HCT116 (cell line): ENCODE results near the gene SAMD4A. TPM values are rescaled to one million over a fixed set of nuclear protein-coding genes. Genes with fewer than 3 reads are reported as not detected.

Experiments
- ATAC-seq: fragments of 200-7000 bp; cut with Tn5 transposase; 2 replicates; pipeline ENCODE4 v1.9.1; 2020; ENCODE audit warnings: mild to moderate bottlenecking, moderate library complexity
- BruUV-seq: library from RNA; stranded (reverse); fragments of 400-500 nt; replicated peaks from 2 replicates; lab custom pipeline; 2021; lab: Mats Ljungman, UMichigan
- CTCF ChIA-PET: fragments of 300-600 bp; sonication (Branson Sonifier 250); formaldehyde crosslinking; loops from one replicate; lab custom pipeline; 2021; ENCODE audit warnings: antibody characterized with exemption; lab: Charles Lee
- POLR2A ChIA-PET: fragments of 300-600, 350-600 bp; sonication (Branson Sonifier 250); formaldehyde crosslinking; loops from one replicate; lab custom pipeline; 2021; ENCODE audit warnings: antibody characterized with exemption; lab: Charles Lee
- RAD21 ChIA-PET, 2 experiments: fragments of 300-600 bp; sonication (Branson Sonifier 250); formaldehyde crosslinking; loops; one replicate each; lab custom pipeline; 2023; ENCODE audit warnings: low total read pairs in 2 of 2; ENCODE audit not compliant: uncharacterized antibody in 2 of 2, unreplicated experiment in 2 of 2, low non-redundant PET in 1 of 2; lab: Charles Lee
- DNase-seq: peaks from one replicate; pipeline ENCODE4 v3.0.0-alpha.2; 2010; ENCODE audit warnings: low read depth, low spot score
- H2AFZ ChIP-seq: fragments of 200-600 bp; shearing (Covaris generic), sonication (generic); 2 replicates; pipeline ENCODE4 v1.6.1; 2017; ENCODE audit warnings: low read depth, mixed run types, mixed read lengths, antibody characterized with exemption, low read length; ENCODE audit not compliant: poor library complexity, severe bottlenecking
- H3K27ac ChIP-seq: 2 replicates; pipeline ENCODE4 v1.5.1; 2012; ENCODE audit warnings: low read depth, low read length
- H3K27me3 ChIP-seq: fragments of 200-600 bp; sonication (generic); 2 replicates; pipeline ENCODE4 v1.6.1; 2016; ENCODE audit warnings: mixed run types, low read length, mixed read lengths; ENCODE audit not compliant: insufficient read depth
- H3K36me3 ChIP-seq, 2 experiments: fragments of 200-500 bp in 1 of 2; fragments of 200-600 bp in 1 of 2; sonication (Bioruptor generic) in 1 of 2; sonication (generic) in 1 of 2; 2 replicates each; pipeline versions ENCODE4 v1.5.1 to v1.6.1; 2014 to 2016; ENCODE audit warnings: low read length in 2 of 2, inconsistent platforms in 1 of 2, mixed read lengths in 1 of 2, mixed run types in 1 of 2; ENCODE audit not compliant: insufficient read depth in 2 of 2, control insufficient read depth in 1 of 2
- H3K4me1 ChIP-seq, 2 experiments: fragments of 200-600 bp in 1 of 2; sonication (generic) in 1 of 2; 2 replicates each; pipeline versions ENCODE4 v1.5.1 to v1.6.1; 2012 to 2017; ENCODE audit warnings: low read length in 2 of 2, inconsistent platforms in 1 of 2, mild to moderate bottlenecking in 1 of 2, mixed read lengths in 1 of 2, mixed run types in 1 of 2, moderate library complexity in 1 of 2; ENCODE audit not compliant: insufficient read depth in 2 of 2, control insufficient read depth in 1 of 2
- H3K4me2 ChIP-seq: fragments of 200-600 bp; sonication (generic); 2 replicates; pipeline ENCODE4 v1.6.1; 2017; ENCODE audit warnings: mixed run types, low read length, mixed read lengths
- H3K4me3 ChIP-seq, 2 experiments: fragments of 200-600 bp in 1 of 2; sonication (generic) in 1 of 2; replicated peaks in 1 of 2; 2 replicates each; pipeline ENCODE4 v1.5.1; 2011 to 2016; ENCODE audit warnings: low read length in 2 of 2, control low read depth in 1 of 2, low read depth in 1 of 2, mild to moderate bottlenecking in 1 of 2, mixed read lengths in 1 of 2, mixed run types in 1 of 2
- H3K79me2 ChIP-seq: fragments of 200-600 bp; sonication (generic); 2 replicates; pipeline ENCODE4 v1.6.1; 2017; ENCODE audit warnings: mild to moderate bottlenecking, mixed run types, low read length, moderate library complexity, mixed read lengths; ENCODE audit not compliant: insufficient read depth
- H3K9ac ChIP-seq: fragments of 200-600 bp; sonication (generic); 2 replicates; pipeline ENCODE4 v1.6.1; 2016; ENCODE audit warnings: low read length, mixed read lengths
- H3K9me2 ChIP-seq: fragments of 200-600 bp; sonication (generic), shearing (Covaris generic); 2 replicates; pipeline ENCODE4 v1.6.1; 2017; ENCODE audit warnings: mixed run types, mild to moderate bottlenecking, moderate library complexity; ENCODE audit not compliant: insufficient read depth
- H3K9me3 ChIP-seq, 2 experiments: fragments of 200-500 bp in 1 of 2; fragments of 200-600 bp in 1 of 2; sonication (Bioruptor generic) in 1 of 2; sonication (generic) in 1 of 2; 2 replicates each; pipeline ENCODE4 v1.6.1; 2014 to 2017; ENCODE audit warnings: low read length in 2 of 2, mixed read lengths in 2 of 2, inconsistent platforms in 1 of 2, low read depth in 1 of 2, mild to moderate bottlenecking in 1 of 2, mixed run types in 1 of 2, moderate library complexity in 1 of 2; ENCODE audit not compliant: control insufficient read depth in 1 of 2, insufficient read depth in 1 of 2
- H4K20me1 ChIP-seq: fragments of 200-600 bp; sonication (generic), shearing (Covaris generic); 2 replicates; pipeline ENCODE4 v1.6.1; 2017; ENCODE audit warnings: mixed run types, mild to moderate bottlenecking, moderate library complexity; ENCODE audit not compliant: insufficient read depth
- CBX3 ChIP-seq: IDR thresholded peaks from 2 replicates; pipeline ENCODE4 v1.6.1; 2012; ENCODE audit warnings: low read depth
- CEBPB ChIP-seq: IDR thresholded peaks from 2 replicates; pipeline ENCODE4 v1.6.1; 2012; ENCODE audit warnings: low read depth
- EGR1 ChIP-seq: IDR thresholded peaks from 2 replicates; pipeline ENCODE4 v1.6.1; 2012; ENCODE audit warnings: low read depth
- ELF1 ChIP-seq: IDR thresholded peaks from 2 replicates; pipeline ENCODE4 v1.6.1; 2012; ENCODE audit warnings: low read depth, borderline replicate concordance
- EZH2phosphoT487 ChIP-seq: fragments of 200-600 bp; IDR thresholded peaks from 2 replicates; pipeline ENCODE4 v1.6.1; 2018; ENCODE audit warnings: antibody characterized with exemption, borderline replicate concordance
- POLR2AphosphoS5 ChIP-seq: IDR thresholded peaks from 2 replicates; pipeline ENCODE4 v1.6.1; 2011; ENCODE audit warnings: mild to moderate bottlenecking, low read depth, low read length, moderate library complexity
- REST ChIP-seq: IDR thresholded peaks from 2 replicates; pipeline ENCODE4 v1.6.1; 2012; ENCODE audit warnings: low read depth
- SIN3A ChIP-seq: IDR thresholded peaks from 2 replicates; pipeline ENCODE4 v1.6.1; 2012; ENCODE audit warnings: low read depth
- YY1 ChIP-seq: IDR thresholded peaks from 2 replicates; pipeline ENCODE4 v1.6.1; 2011; ENCODE audit warnings: low read length, low read depth, moderate library complexity, mild to moderate bottlenecking; ENCODE audit not compliant: insufficient replicate concordance; ENCODE audit errors: extremely low read depth
- intact Hi-C: fragments of 100-400 bp; cut with micrococcal nuclease; formaldehyde crosslinking; loops from 2 replicates; pipeline ENCODE4 v1.10.0; 2022
- total RNA-seq: library from RNA; stranded (reverse); gene quantifications from one replicate; pipeline ENCODE4 v1.2.1, GENCODE V29; 2021; ENCODE audit not compliant: unreplicated experiment
- TF ChIP-seq, protein P1 (sequence below), 3 experiments: fragments of 200-600 bp in 1 of 3; sonication (generic) in 1 of 3; IDR thresholded peaks in 2 of 3; conservative IDR thresholded peaks in 1 of 3; 2 replicates each; pipeline ENCODE4 v1.5.1; 2012 to 2017; ENCODE audit warnings: low read depth in 2 of 3, low read length in 2 of 3, antibody characterized with exemption in 1 of 3, borderline replicate concordance in 1 of 3, control low read depth in 1 of 3, mild to moderate bottlenecking in 1 of 3, mixed read lengths in 1 of 3, mixed run types in 1 of 3, moderate library complexity in 1 of 3; ENCODE audit not compliant: insufficient read depth in 1 of 3

Gene SAMD4A
- total RNA-seq, 1 experiment from 2014 or later, result 9.0 TPM

GRCh38 chr14:54533100-54533499 is 33.8 kb upstream of the SAMD4A start:
- Histone ChIP-seq H3K9me3 (no peaks in the 10 kb centered on the region), H3K79me2 (no peaks in the 10 kb centered on the region), H3K9ac (no peak overlapping the region), H3K4me3 (no peak overlapping the region), H4K20me1 (no peaks in the 10 kb centered on the region), H3K36me3 (0 out of 4 replicates have a peak, but pooled peaks cover 2% of the 10 kb centered on the region in 2 experiments), H3K27me3 (no peaks in the 10 kb centered on the region), H3K4me1 (no peaks in the 10 kb centered on the region), H2AFZ (no peak overlapping the region), H3K9me2 (no peaks in the 10 kb centered on the region), H3K27ac (no peak overlapping the region), H3K4me2 (no peak overlapping the region)
- POLR2A ChIA-PET, result no interaction called here
- intact Hi-C loops, result no loop called here
- TF ChIP-seq REST (no peak), EZH2phosphoT487 (no peak), CEBPB (no peak), YY1 (no peak), ELF1 (no peak), EGR1 (no peak), POLR2AphosphoS5 (no peak), CBX3 (no peak), SIN3A (no peak)
- TF ChIP-seq, protein P1, sequence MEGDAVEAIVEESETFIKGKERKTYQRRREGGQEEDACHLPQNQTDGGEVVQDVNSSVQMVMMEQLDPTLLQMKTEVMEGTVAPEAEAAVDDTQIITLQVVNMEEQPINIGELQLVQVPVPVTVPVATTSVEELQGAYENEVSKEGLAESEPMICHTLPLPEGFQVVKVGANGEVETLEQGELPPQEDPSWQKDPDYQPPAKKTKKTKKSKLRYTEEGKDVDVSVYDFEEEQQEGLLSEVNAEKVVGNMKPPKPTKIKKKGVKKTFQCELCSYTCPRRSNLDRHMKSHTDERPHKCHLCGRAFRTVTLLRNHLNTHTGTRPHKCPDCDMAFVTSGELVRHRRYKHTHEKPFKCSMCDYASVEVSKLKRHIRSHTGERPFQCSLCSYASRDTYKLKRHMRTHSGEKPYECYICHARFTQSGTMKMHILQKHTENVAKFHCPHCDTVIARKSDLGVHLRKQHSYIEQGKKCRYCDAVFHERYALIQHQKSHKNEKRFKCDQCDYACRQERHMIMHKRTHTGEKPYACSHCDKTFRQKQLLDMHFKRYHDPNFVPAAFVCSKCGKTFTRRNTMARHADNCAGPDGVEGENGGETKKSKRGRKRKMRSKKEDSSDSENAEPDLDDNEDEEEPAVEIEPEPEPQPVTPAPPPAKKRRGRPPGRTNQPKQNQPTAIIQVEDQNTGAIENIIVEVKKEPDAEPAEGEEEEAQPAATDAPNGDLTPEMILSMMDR (IDR thresholded peaks at IDR 0.05 in 2 of 3, conservative IDR thresholded peaks at IDR 0.05 in 1 of 3; ENCODE audit: borderline replicate concordance in 1 of 3, insufficient read depth in 1 of 3, low read depth in 2 of 3, low read length in 2 of 3), result no peak
- RAD21 ChIA-PET, result no interaction called here
- ATAC-seq (no peak), DNase-seq (no peak)
- BruUV-seq, result no TSS peak
- CTCF ChIA-PET, result interaction anchor here (1.5 kb wide), 1 partner anchor 273 kb away, joined by 3 read pairs; no protein-coding TSS in a partner anchor
